Right lobe of liver (tissue), 6 donors: ENCODE results near the gene CDH26. TPM values are rescaled to one million over a fixed set of nuclear protein-coding genes. Genes with fewer than 3 reads are reported as not detected.

ENCODE experiments used
- ATAC-seq, 4 donors: fragments of 200-7000 bp; cut with Tn5 transposase; one replicate each; pipeline ENCODE4 v1.9.1; 2020; ENCODE audit warnings: mild to moderate bottlenecking in 4 of 4, moderate library complexity in 4 of 4
- DNase-seq, 3 donors: peaks; one replicate each; pipeline ENCODE4 v3.0.0-alpha.2; 2020
- H3K27ac ChIP-seq, 3 donors: fragments of 200-600 bp; one replicate each; pipeline ENCODE4 v1.8.0; 2022
- H3K27me3 ChIP-seq, 2 donors: fragments of 200-600 bp; one replicate each; pipeline ENCODE4 v1.8.0; 2022
- H3K36me3 ChIP-seq, 4 donors: fragments of 200-600 bp; sonication (generic) in 1 of 4; one replicate each; pipeline versions ENCODE4 v1.5.1 to v1.8.0; 2017 to 2022; ENCODE audit warnings: control low read depth in 1 of 4
- H3K4me1 ChIP-seq, 4 donors: fragments of 200-600 bp; sonication (generic) in 1 of 4; one replicate each; pipeline versions ENCODE4 v1.5.1 to v1.8.0; 2017 to 2022; ENCODE audit warnings: control low read depth in 1 of 4
- H3K4me3 ChIP-seq, 3 donors: fragments of 200-600 bp; one replicate each; pipeline ENCODE4 v1.8.0; 2022
- H3K9me3 ChIP-seq, 4 donors: fragments of 200-600 bp; sonication (generic) in 1 of 4; one replicate each; pipeline versions ENCODE4 v1.5.1 to v1.8.0; 2017 to 2022; ENCODE audit warnings: control low read depth in 1 of 4
- POLR2A ChIP-seq: fragments of 450-650 bp; IDR thresholded peaks from one replicate; pipeline ENCODE4 v1.6.1; 2017; ENCODE audit warnings: antibody characterized with exemption, mild to moderate bottlenecking
- WGBS: methylation state at CpG from one replicate; pipeline ENCODE4 v1.1.6; 2018; ENCODE audit warnings: low coverage, low lambda C conversion rate; ENCODE audit not compliant: insufficient coverage; ENCODE audit errors: missing lambda C conversion rate; 5-methylcytosine and 5-hydroxymethylcytosine counted together
- intact Hi-C, 2 donors: fragments of 100-400 bp; cut with DNase I; formaldehyde crosslinking; loops; one replicate each; pipeline versions ENCODE4 v1.11.2 to v1.14.1; 2022
- long read RNA-seq: library from polyadenylated mRNA; unstranded; transcript quantifications from one replicate; pipeline ENCODE4 v2.0.0, GENCODE V29; 2019
- total RNA-seq, 6 experiments: library from RNA; depleted of rRNA in 2 of 6; stranded (reverse); fragments of >200 nt in 2 of 6; fragmentation: NEBNext Ultra II Directional in 3 of 6; extraction: Animal tissue kit (Norgen Biotek cat#: 25700) in 3 of 6; gene quantifications; one replicate each; pipeline versions ENCODE4 v1.1.0 to v1.2.4, GENCODE V29; 2016 to 2023
- TF ChIP-seq, protein P1 (sequence below), 4 donors: fragments of 200-600 bp in 3 of 4; fragments of 450-650 bp in 1 of 4; IDR thresholded peaks; one replicate each; pipeline versions ENCODE4 v1.5.1 to v1.8.0; 2016 to 2022; ENCODE audit warnings: antibody characterized with exemption in 4 of 4, mild to moderate bottlenecking in 2 of 4
- donor health status: DM: no; HTN: yes; CAD: no.
- donor health status: DM: no; HTN: no; CAD: no.
- donor health status: DM: no; HTN: no; CAD: no.
- donor health status: DM: no; HTN: yes; CAD: no.
- donor health status: DM: no; HTN: yes; CAD: no.

CDH26 gene
- under 1 TPM in 5 of 6 experiments, not detected in 1; 0.07 to 0.25 (median 0.12) TPM for total RNA-seq
- long read RNA-seq, result 0 reads

DNA sequence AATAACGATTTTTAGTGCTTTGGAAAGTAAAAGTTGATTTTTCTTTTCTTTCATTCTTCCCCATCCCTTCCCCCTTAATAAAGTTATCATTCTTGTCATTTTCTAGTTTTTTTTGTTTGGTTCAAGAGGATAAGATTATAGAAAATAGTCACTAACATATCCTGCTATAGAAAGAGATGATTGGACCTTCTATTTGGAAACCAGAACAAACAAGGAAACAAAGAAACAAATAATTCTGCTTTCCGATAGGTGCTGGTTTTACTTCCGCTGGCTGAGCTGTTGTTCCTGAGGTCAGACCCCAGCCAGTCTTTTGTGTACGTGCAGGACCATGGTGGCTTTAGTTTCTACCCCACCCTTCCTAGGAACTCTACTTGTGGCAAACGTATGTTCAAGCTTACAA, at the start of gene CDH26:
TSS of gene CDH26 (plus strand) at position 301 of the 400 bp plus-strand sequence. CDS start 304 bp downstream, outside the sequence.
- no peak within 1 kb of the TSS for H3K27ac ChIP-seq
- H3K9me3 ChIP-seq, result no peaks in the 10 kb centered on the region
- ATAC-seq (no peak), DNase-seq (no peak)
- H3K27me3 ChIP-seq, result peaks cover 0 to 7% of the 10 kb centered on the region in 2 donors
- no peaks in the 10 kb centered on the region for H3K4me1 ChIP-seq
- H3K36me3 ChIP-seq, result no peaks in the 10 kb centered on the region
- no peak within 1 kb of the TSS for H3K4me3 ChIP-seq
- 79% methylated on average over 5 of the region's 5 CpGs for WGBS
- intact Hi-C loops, result no loop called here
- TF ChIP-seq, protein P1, sequence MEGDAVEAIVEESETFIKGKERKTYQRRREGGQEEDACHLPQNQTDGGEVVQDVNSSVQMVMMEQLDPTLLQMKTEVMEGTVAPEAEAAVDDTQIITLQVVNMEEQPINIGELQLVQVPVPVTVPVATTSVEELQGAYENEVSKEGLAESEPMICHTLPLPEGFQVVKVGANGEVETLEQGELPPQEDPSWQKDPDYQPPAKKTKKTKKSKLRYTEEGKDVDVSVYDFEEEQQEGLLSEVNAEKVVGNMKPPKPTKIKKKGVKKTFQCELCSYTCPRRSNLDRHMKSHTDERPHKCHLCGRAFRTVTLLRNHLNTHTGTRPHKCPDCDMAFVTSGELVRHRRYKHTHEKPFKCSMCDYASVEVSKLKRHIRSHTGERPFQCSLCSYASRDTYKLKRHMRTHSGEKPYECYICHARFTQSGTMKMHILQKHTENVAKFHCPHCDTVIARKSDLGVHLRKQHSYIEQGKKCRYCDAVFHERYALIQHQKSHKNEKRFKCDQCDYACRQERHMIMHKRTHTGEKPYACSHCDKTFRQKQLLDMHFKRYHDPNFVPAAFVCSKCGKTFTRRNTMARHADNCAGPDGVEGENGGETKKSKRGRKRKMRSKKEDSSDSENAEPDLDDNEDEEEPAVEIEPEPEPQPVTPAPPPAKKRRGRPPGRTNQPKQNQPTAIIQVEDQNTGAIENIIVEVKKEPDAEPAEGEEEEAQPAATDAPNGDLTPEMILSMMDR (IDR thresholded peaks at IDR 0.05), result no peak
- TF ChIP-seq POLR2A, result no peak

DNA sequence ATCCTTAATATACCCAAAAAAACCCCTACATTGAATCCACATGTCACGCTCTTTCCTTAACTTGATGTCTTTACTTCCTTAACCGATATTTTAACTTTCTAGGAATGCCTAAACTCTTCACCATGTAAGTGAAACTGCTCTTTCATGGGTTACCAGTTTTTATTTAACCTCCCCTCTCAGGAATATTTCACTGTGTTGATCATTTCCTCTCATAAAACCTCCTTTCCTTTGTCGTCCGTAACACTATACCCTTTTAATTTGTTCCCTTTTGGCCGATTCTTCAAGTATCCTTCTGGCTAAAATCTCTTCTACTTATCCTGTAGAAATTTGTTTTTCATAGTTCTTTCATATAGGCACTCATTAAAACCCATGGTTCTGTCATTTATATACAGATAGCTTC, 49.4 kb upstream of the CDH26 start:
- Histone ChIP-seq H3K27me3 (peaks cover 0 to 5% of the 10 kb centered on the region in 2 donors), H3K36me3 (no peaks in the 10 kb centered on the region), H3K27ac (no peak overlapping the region), H3K9me3 (no peaks in the 10 kb centered on the region), H3K4me3 (no peak overlapping the region), H3K4me1 (no peaks in the 10 kb centered on the region)
- DNase-seq, result no peak
- WGBS, result 89% methylated on average over 5 of the region's 5 CpGs
- ATAC-seq, result no peak
- intact Hi-C loops, result no loop called here
- no peak for TF ChIP-seq POLR2A
- TF ChIP-seq, protein P1 (IDR thresholded peaks at IDR 0.05), result no peak

DNA sequence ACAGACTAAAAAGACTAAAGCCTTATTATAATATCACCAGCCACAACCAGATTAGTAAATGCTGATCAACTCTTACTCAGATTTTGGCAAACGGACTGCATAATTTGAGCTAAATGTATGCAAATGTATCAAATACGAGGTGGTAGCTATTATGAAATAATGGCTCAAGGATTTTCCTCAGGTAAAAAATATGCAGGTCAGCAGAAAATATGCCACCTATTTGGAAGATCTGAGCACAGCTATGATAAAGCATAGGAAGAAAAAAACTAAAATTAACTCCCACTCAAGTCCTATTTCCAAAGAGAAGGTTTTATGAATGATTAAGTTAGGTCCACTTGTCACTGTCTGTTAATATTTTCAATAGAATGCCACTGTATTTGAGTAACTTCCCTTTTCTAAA, 47.2 kb upstream of the CDH26 start:
- TF ChIP-seq, protein P1 (IDR thresholded peaks at IDR 0.05), result no peak
- no peak overlapping the region for H3K4me3 ChIP-seq
- H3K27ac ChIP-seq, result no peak overlapping the region
- 83% methylated on average over 2 of the region's 2 CpGs for WGBS
- intact Hi-C loops, result no loop called here
- ATAC-seq (no peak), DNase-seq (no peak)
- H3K36me3 ChIP-seq, result no peaks in the 10 kb centered on the region
- no peaks in the 10 kb centered on the region for H3K27me3 ChIP-seq
- no peaks in the 10 kb centered on the region for H3K9me3 ChIP-seq
- H3K4me1 ChIP-seq, result no peaks in the 10 kb centered on the region

DNA sequence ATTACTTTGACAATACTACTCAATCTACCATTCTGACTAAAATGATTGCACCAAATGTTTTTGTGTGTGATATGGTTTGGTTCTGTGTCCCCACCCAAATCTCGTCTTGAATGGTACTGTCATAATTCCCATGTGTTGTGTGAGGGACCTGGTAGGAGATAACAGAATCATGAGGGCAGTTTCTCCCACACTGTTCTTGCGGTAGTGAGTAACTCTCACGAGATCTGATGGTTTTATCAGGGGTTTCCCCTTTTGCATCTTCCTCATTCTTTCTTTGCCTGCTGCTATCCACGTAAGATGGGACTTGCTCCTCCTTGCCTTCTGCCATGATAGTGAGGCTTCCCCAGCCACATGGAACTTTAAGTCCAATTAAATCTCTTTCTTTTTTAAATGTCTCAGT, 45.6 kb upstream of the CDH26 start:
- no peaks in the 10 kb centered on the region for H3K36me3 ChIP-seq
- H3K27me3 ChIP-seq, result no peaks in the 10 kb centered on the region
- WGBS, result 30% methylated on average over 4 of the region's 4 CpGs
- H3K4me1 ChIP-seq, result no peaks in the 10 kb centered on the region
- DNase-seq (no peak), ATAC-seq (no peak)
- H3K4me3 ChIP-seq, result no peak overlapping the region
- intact Hi-C loops, result no loop called here
- H3K9me3 ChIP-seq, result no peaks in the 10 kb centered on the region
- no peak overlapping the region for H3K27ac ChIP-seq
- TF ChIP-seq, protein P1 (IDR thresholded peaks at IDR 0.05), result no peak
- no peak for TF ChIP-seq POLR2A

DNA sequence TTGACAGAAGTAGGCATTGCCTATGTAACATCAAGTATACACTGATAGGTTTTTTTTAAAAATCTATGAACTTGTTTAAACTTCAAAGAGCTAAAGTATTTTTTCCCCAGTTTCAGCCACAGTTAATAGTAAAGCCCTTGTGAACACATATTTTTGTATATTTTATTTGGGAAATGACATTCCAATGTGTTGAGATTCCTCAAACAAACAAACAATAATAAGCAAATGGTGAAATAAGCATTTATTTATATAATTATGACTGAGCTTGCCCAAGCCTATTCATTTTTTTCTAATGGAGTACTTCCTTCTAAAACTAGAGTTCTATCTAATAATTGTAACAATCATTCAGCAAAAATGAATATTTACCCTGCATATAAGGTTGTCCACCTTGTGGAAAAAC, 37.3 kb upstream of the CDH26 start:
- ATAC-seq, result no peak

More for the DNA sequence above, 37.3 kb upstream of the CDH26 start:
- Histone ChIP-seq H3K36me3 (no peaks in the 10 kb centered on the region), H3K27ac (no peak overlapping the region), H3K9me3 (no peaks in the 10 kb centered on the region), H3K4me1 (no peaks in the 10 kb centered on the region), H3K4me3 (no peak overlapping the region), H3K27me3 (peaks cover 0 to 9% of the 10 kb centered on the region in 2 donors)
- TF ChIP-seq, protein P1 (IDR thresholded peaks at IDR 0.05), result no peak
- TF ChIP-seq POLR2A, result no peak
- intact Hi-C loops, result no loop called here
- no peak for DNase-seq
